Panc1 (cell line): ENCODE data around the gene TUBA1B. TPM values are rescaled to one million over a fixed set of nuclear protein-coding genes. Genes with fewer than 3 reads are reported as not detected.

ENCODE experiments used
- ATAC-seq: fragments of 200-7000 bp; cut with Tn5 transposase; 2 replicates; pipeline ENCODE4 v1.9.1; 2020; ENCODE audit warnings: mild to moderate bottlenecking, moderate library complexity
- BruUV-seq: library from RNA; stranded (reverse); fragments of 400-500 nt; replicated peaks from 2 replicates; lab custom pipeline; 2021; lab: Mats Ljungman, UMichigan
- CTCF ChIA-PET: fragments of 300-600 bp; sonication (Branson Sonifier 250); formaldehyde crosslinking; loops from one replicate; lab custom pipeline; 2022; ENCODE audit warnings: antibody characterized with exemption; lab: Charles Lee
- POLR2A ChIA-PET: fragments of 300-600 bp; sonication (Branson Sonifier 250); formaldehyde crosslinking; loops from one replicate; lab custom pipeline; 2022; ENCODE audit warnings: antibody characterized with exemption; lab: Charles Lee
- DNase-seq: peaks from one replicate; pipeline ENCODE4 v3.0.0-alpha.2; 2010; ENCODE audit warnings: low read depth, low spot score
- H3K27ac ChIP-seq: 2 replicates; pipeline ENCODE4 v1.5.1; 2011; ENCODE audit warnings: mild to moderate bottlenecking, low read length, inconsistent platforms
- H3K27me3 ChIP-seq: fragments of 200-500 bp; sonication (Bioruptor generic); 2 replicates; pipeline ENCODE4 v1.6.0; 2014; ENCODE audit warnings: low read length, inconsistent platforms; ENCODE audit not compliant: control insufficient read depth, insufficient read depth
- H3K36me3 ChIP-seq: fragments of 200-500 bp; sonication (Bioruptor generic); 2 replicates; pipeline ENCODE4 v1.5.1; 2014; ENCODE audit warnings: inconsistent platforms, mild to moderate bottlenecking, low read length, moderate library complexity; ENCODE audit not compliant: control insufficient read depth, insufficient read depth
- H3K4me1 ChIP-seq: 2 replicates; pipeline ENCODE4 v1.5.1; 2011; ENCODE audit warnings: inconsistent platforms, mild to moderate bottlenecking, low read length, moderate library complexity; ENCODE audit not compliant: control insufficient read depth, insufficient read depth
- H3K4me3 ChIP-seq, 2 experiments: 2 replicates each; pipeline ENCODE4 v1.5.1; 2011 to 2012; ENCODE audit warnings: low read depth in 2 of 2, low read length in 2 of 2, mild to moderate bottlenecking in 2 of 2, inconsistent platforms in 1 of 2, moderate library complexity in 1 of 2
- H3K9me3 ChIP-seq: fragments of 200-500 bp; sonication (Bioruptor generic); 2 replicates; pipeline ENCODE4 v1.5.1; 2014; ENCODE audit warnings: low read depth, mild to moderate bottlenecking, inconsistent platforms, low read length, moderate library complexity; ENCODE audit not compliant: control insufficient read depth, insufficient read depth
- CTCF ChIP-seq: fragments of 450-650 bp; IDR thresholded peaks from 2 replicates; pipeline ENCODE4 v1.5.1; 2017; ENCODE audit warnings: mild to moderate bottlenecking
- POLR2AphosphoS5 ChIP-seq: IDR thresholded peaks from 2 replicates; pipeline ENCODE4 v1.6.1; 2012; ENCODE audit warnings: mild to moderate bottlenecking, low read depth, low read length, moderate library complexity
- REST ChIP-seq, 2 experiments: IDR thresholded peaks; 2 replicates each; pipeline ENCODE4 v1.6.1; 2011 to 2012; ENCODE audit warnings: low read depth in 2 of 2, control low read depth in 1 of 2, low read length in 1 of 2, mild to moderate bottlenecking in 1 of 2, moderate library complexity in 1 of 2; ENCODE audit not compliant: insufficient read depth in 1 of 2
- SIN3A ChIP-seq: IDR thresholded peaks from 2 replicates; pipeline ENCODE4 v1.6.1; 2012; ENCODE audit warnings: low read depth, mild to moderate bottlenecking, low read length, moderate library complexity, borderline replicate concordance; ENCODE audit not compliant: insufficient read depth
- TCF7L2 ChIP-seq: IDR thresholded peaks from 2 replicates; pipeline ENCODE4 v1.6.1; 2011; ENCODE audit warnings: mild to moderate bottlenecking, low read depth, low read length, inconsistent platforms
- in situ Hi-C: cut with HindIII; loops from 2 replicates; pipeline ENCODE4 v1.10.0; 2016; ENCODE audit warnings: low sequenced_read_pairs, low pct_unique_long_range_greater_than_20kb
- intact Hi-C: fragments of 100-400 bp; cut with micrococcal nuclease; formaldehyde crosslinking; loops from one replicate; pipeline ENCODE4 v1.10.0; 2022; ENCODE audit not compliant: unreplicated experiment
- total RNA-seq: library from RNA; stranded (reverse); gene quantifications from one replicate; pipeline ENCODE4 v1.2.1, GENCODE V29; 2021; ENCODE audit not compliant: unreplicated experiment

Gene TUBA1B
- total RNA-seq, 1 experiment from 2014 or later = 1,275 TPM

GRCh38 chr12:49104822-49105221 lies 26.4 kb downstream of the TUBA1B start:
- no peaks in the 10 kb centered on the region for H3K9me3 ChIP-seq
- ChIA-PET CTCF (no interaction called here), POLR2A (interaction anchor here (0.7 kb wide), 1 partner anchor 9 kb away, joined by 8 read pairs; no protein-coding TSS in a partner anchor)
- no peak overlapping the region for H3K4me3 ChIP-seq
- no TSS peak for BruUV-seq
- no peak overlapping the region for H3K27ac ChIP-seq
- DNase-seq (no peak), ATAC-seq (no peak)
- intact Hi-C loops = no loop called here
- in situ Hi-C loops = no loop called here
- peaks cover 10% of the 10 kb centered on the region for H3K4me1 ChIP-seq
- no peak for TF ChIP-seq SIN3A
- TF ChIP-seq CTCF = no peak
- TF ChIP-seq TCF7L2 = no peak
- TF ChIP-seq POLR2AphosphoS5 = no peak
- TF ChIP-seq REST (IDR thresholded peaks at IDR 0.05; ENCODE audit: insufficient read depth in 1 of 2, low read depth in 2 of 2, low read length in 1 of 2) = 0 out of 4 replicates have a peak, but pooled peaks of 1 of the 2 experiments have one; percentile 16
- no peaks in the 10 kb centered on the region for H3K27me3 ChIP-seq
- H3K36me3 ChIP-seq = peaks cover 2% of the 10 kb centered on the region; the same call in 1 of the 2 replicates

- ChIA-PET POLR2A (interaction anchor here (0.7 kb wide), 1 partner anchor 36 kb away, joined by 3 read pairs; no protein-coding TSS in a partner anchor), CTCF (interaction anchor here (0.9 to 3.7 kb wide), 2 partner anchors 37 to 157 kb away, joined by 5 to 22 read pairs; no protein-coding TSS in a partner anchor)
- Histone ChIP-seq H3K36me3 (peaks cover 2% of the 10 kb centered on the region; the same call in 1 of the 2 replicates), H3K4me1 (no peaks in the 10 kb centered on the region), H3K27me3 (no peaks in the 10 kb centered on the region), H3K9me3 (no peaks in the 10 kb centered on the region), H3K27ac (no peak overlapping the region), H3K4me3 (no peak overlapping the region)
- TF ChIP-seq SIN3A (no peak), CTCF (no peak), POLR2AphosphoS5 (no peak), TCF7L2 (no peak), REST (IDR thresholded peaks at IDR 0.05; ENCODE audit: insufficient read depth in 1 of 2, low read depth in 2 of 2, low read length in 1 of 2) (no peak)
- no TSS peak for BruUV-seq
- intact Hi-C loops = no loop called here
- ATAC-seq (no peak), DNase-seq (no peak)
- in situ Hi-C loops = no loop called here
Measured at GRCh38 chr12:49100380-49100779, 30.8 kb downstream of the TUBA1B start.
